ENCODE data around the gene TTLL8.

DNA sequence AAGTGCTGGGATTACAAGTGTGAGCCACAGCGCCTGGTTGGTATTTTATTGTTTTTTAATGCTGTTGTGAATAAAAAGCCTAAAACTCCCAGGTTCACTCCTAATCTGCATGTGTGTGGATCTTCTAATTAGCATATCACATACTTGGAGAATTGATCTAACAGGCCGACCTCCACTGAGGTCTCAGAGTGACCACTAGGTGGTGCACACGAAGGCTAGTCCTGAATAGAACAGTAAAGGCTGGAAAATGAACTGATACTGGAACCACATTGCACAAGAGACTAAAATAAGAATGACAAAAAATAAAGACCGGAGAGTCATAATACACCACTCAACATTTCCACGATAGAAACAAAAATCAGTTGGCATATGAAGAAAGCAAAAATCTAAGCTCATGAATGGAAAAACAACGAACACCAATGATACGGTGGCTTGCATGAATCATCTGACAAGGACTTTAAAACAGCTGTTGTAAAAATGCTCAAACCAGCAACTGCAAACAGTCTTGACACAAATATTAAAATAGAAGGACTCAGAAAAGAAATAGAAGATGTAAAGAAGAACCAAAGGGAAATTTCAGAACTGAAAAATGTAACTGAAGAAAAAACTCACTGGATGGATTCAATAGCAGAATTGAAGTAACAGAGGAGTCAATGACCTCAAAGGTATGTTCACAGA lies 78.4 kb downstream of the TTLL8 start:
- TF ChIP-seq, protein P1, sequence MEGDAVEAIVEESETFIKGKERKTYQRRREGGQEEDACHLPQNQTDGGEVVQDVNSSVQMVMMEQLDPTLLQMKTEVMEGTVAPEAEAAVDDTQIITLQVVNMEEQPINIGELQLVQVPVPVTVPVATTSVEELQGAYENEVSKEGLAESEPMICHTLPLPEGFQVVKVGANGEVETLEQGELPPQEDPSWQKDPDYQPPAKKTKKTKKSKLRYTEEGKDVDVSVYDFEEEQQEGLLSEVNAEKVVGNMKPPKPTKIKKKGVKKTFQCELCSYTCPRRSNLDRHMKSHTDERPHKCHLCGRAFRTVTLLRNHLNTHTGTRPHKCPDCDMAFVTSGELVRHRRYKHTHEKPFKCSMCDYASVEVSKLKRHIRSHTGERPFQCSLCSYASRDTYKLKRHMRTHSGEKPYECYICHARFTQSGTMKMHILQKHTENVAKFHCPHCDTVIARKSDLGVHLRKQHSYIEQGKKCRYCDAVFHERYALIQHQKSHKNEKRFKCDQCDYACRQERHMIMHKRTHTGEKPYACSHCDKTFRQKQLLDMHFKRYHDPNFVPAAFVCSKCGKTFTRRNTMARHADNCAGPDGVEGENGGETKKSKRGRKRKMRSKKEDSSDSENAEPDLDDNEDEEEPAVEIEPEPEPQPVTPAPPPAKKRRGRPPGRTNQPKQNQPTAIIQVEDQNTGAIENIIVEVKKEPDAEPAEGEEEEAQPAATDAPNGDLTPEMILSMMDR (IDR thresholded peaks at IDR 0.05) = peak; percentile 17 to 64 (median 50)
- TF ChIP-seq POLR2A (IDR thresholded peaks at IDR 0.05) = no peak
